ENCODE data around the gene GRK2.

GRK2 gene

DNA sequence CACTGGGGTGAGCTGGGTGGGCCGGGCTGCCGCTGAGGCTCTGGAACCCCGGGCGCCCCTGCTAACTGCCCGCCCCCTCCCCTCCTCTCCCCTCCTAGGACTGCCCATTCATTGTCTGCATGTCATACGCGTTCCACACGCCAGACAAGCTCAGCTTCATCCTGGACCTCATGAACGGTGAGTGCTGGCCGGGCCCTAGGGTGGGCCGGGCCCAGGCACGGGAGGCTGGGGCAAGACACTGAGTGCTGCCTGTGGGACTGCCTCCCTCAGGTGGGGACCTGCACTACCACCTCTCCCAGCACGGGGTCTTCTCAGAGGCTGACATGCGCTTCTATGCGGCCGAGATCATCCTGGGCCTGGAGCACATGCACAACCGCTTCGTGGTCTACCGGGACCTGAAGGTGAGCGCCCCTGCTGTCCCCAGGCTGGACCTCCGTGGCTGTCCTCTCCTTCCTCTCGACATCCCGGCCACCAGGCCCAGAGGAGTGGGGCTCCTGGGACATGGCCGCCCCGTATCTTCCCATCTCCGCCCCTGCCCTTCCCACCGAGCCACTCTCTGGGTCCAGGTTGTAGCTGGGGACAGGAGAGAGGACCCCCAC is 15.4 kb downstream of the GRK2 start:
- TF ChIP-seq, protein P1, sequence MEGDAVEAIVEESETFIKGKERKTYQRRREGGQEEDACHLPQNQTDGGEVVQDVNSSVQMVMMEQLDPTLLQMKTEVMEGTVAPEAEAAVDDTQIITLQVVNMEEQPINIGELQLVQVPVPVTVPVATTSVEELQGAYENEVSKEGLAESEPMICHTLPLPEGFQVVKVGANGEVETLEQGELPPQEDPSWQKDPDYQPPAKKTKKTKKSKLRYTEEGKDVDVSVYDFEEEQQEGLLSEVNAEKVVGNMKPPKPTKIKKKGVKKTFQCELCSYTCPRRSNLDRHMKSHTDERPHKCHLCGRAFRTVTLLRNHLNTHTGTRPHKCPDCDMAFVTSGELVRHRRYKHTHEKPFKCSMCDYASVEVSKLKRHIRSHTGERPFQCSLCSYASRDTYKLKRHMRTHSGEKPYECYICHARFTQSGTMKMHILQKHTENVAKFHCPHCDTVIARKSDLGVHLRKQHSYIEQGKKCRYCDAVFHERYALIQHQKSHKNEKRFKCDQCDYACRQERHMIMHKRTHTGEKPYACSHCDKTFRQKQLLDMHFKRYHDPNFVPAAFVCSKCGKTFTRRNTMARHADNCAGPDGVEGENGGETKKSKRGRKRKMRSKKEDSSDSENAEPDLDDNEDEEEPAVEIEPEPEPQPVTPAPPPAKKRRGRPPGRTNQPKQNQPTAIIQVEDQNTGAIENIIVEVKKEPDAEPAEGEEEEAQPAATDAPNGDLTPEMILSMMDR (IDR thresholded peaks at IDR 0.05; ENCODE audit: low read depth, low read length) = no peak
- H3K4me3 ChIP-seq (ENCODE audit: low read depth, low read length) = no peak overlapping the region

DNA sequence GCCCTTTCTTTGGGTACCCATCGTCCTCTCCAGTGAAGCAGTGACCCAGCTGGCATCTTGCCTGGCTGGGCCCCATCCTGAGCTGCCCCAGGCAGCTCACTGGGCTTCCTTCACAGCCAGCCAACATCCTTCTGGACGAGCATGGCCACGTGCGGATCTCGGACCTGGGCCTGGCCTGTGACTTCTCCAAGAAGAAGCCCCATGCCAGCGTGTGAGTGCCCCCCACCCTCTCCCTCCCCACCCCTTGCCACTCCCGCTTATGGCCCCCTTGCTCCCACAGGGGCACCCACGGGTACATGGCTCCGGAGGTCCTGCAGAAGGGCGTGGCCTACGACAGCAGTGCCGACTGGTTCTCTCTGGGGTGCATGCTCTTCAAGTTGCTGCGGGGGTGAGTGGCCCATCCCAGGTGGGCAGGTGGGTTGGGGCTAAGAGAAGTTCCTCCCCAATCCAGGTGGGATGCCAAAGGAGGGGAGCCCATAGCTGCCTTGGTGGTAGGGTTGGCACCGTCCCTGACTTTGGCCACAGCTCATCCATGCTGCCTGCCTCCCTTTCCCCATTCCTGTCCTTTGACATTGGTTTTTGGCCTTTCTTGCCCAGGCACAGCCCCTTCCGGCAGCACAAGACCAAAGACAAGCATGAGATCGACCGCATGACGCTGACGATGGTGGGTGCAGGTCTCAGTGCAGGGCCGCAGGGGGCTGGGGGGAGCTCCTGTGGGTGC is 16.0 kb downstream of the GRK2 start:
- TF ChIP-seq, protein P1 (IDR thresholded peaks at IDR 0.05; ENCODE audit: low read depth, low read length) = no peak
- no peak overlapping the region for H3K4me3 ChIP-seq (ENCODE audit: low read depth, low read length)

DNA sequence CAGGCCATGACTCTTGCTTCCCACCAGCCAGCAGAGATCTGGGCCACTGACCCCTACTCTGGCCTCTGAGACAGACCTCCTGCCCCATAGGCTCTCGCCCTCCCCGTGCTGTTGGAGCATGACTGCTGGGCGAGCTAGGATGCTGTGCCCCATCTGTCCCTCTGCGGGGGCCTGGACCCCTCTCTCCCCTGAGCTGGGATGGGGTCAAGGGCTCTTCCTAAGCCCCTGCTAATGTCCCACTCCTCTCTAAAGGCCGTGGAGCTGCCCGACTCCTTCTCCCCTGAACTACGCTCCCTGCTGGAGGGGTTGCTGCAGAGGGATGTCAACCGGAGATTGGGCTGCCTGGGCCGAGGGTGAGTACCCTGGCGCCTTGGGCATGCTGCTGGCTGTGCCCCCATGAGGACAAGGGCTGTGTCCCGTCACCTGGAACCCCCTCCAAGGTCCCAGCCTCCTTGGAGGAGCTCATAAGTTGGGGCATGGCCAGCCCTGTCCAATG is 16.7 kb downstream of the GRK2 start:
- TF ChIP-seq, protein P1 (IDR thresholded peaks at IDR 0.05; ENCODE audit: low read depth, low read length) = no peak
- no peak overlapping the region for H3K4me3 ChIP-seq (ENCODE audit: low read depth, low read length)

DNA sequence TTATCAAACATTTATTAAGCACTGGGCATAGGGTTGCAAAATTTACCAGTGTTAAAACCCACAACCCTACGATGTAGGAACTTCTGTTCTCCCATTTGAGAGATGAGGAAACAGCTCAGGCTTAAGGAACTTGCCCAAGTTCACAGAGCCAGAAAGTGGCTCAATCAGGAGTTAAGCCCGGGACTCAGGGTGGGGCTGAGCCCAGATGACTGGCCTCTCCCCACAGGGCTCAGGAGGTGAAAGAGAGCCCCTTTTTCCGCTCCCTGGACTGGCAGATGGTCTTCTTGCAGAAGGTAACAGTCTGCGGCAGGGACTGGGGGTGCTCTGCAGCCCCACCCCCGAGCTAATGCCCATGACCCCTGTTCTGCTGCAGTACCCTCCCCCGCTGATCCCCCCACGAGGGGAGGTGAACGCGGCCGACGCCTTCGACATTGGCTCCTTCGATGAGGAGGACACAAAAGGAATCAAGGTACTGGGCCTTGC is 17.2 kb downstream of the GRK2 start:
- no peak overlapping the region for H3K4me3 ChIP-seq (ENCODE audit: low read depth, low read length)
- TF ChIP-seq, protein P1 (IDR thresholded peaks at IDR 0.05; ENCODE audit: low read depth, low read length) = no peak

DNA sequence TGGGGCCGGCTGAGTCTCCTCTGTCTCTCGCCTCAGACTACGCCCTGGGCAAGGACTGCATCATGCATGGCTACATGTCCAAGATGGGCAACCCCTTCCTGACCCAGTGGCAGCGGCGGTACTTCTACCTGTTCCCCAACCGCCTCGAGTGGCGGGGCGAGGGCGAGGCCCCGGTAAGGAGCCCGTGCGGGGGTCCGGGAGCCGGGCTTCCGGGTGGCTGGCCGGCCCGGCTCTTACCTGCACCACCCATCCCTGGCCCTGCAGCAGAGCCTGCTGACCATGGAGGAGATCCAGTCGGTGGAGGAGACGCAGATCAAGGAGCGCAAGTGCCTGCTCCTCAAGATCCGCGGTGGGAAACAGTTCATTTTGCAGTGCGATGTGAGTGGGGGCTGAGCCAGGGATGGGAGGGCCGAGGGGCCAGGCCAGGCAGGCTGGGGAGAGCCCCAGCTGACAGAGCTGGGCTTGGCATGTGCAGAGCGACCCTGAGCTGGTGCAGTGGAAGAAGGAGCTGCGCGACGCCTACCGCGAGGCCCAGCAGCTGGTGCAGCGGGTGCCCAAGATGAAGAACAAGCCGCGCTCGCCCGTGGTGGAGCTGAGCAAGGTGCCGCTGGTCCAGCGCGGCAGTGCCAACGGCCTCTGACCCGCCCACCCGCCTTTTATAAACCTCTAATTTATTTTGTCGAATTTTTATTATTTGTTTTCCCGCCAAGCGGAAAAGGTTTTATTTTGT is 18.7 kb downstream of the GRK2 start:
- H3K4me3 ChIP-seq (ENCODE audit: low read depth, low read length) = no peak overlapping the region
- TF ChIP-seq, protein P1 (IDR thresholded peaks at IDR 0.05; ENCODE audit: low read depth, low read length) = no peak

DNA sequence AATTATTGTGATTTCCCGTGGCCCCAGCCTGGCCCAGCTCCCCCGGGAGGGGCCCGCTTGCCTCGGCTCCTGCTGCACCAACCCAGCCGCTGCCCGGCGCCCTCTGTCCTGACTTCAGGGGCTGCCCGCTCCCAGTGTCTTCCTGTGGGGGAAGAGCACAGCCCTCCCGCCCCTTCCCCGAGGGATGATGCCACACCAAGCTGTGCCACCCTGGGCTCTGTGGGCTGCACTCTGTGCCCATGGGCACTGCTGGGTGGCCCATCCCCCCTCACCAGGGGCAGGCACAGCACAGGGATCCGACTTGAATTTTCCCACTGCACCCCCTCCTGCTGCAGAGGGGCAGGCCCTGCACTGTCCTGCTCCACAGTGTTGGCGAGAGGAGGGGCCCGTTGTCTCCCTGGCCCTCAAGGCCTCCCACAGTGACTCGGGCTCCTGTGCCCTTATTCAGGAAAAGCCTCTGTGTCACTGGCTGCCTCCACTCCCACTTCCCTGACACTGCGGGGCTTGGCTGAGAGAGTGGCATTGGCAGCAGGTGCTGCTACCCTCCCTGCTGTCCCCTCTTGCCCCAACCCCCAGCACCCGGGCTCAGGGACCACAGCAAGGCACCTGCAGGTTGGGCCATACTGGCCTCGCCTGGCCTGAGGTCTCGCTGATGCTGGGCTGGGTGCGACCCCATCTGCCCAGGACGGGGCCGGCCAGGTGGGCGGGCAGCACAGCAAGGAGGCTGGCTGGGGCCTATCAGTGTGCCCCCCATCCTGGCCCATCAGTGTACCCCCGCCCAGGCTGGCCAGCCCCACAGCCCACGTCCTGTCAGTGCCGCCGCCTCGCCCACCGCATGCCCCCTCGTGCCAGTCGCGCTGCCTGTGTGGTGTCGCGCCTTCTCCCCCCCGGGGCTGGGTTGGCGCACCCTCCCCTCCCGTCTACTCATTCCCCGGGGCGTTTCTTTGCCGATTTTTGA is 19.5 kb downstream of the GRK2 start:
- TF ChIP-seq, protein P1 (IDR thresholded peaks at IDR 0.05; ENCODE audit: low read depth, low read length) = no peak
- H3K4me3 ChIP-seq (ENCODE audit: low read depth, low read length) = no peak overlapping the region
